ENCODE data around the gene CRACR2B. TPM values are rescaled to one million over a fixed set of nuclear protein-coding genes. Genes with fewer than 3 reads are reported as not detected.

Gene CRACR2B
- total and polyA plus RNA-seq, 2 experiments from 2014 or later, result 2.0 to 2.3 TPM

- Histone ChIP-seq H3K27ac (peak overlapping the region; percentile 77), H3F3A (ENCODE audit: insufficient read depth) (peaks cover 3% of the 10 kb centered on the region; the same call in 1 of the 2 replicates), H2AFZ (0 out of 2 replicates have a peak overlapping the region, but pooled peaks have one; percentile 17), H3K79me2 (ENCODE audit: insufficient read depth) (peaks cover 38% of the 10 kb centered on the region), H3K4me2 (ENCODE audit: unreplicated experiment) (peak overlapping the region; percentile 88), H3K36me3 (ENCODE audit: low read depth) (no peaks in the 10 kb centered on the region; the same call in 1 of the 2 replicates), H3K27me3 (replicated peaks; ENCODE audit: insufficient read depth) (no peaks in the 10 kb centered on the region), H3K9me2 (ENCODE audit: insufficient read depth) (no peaks in the 10 kb centered on the region), H3K9ac (peak overlapping the region; percentile 92), H3K4me3 (peak overlapping the region; percentile 79), H3K4me1 (ENCODE audit: insufficient read depth) (peaks cover 18% of the 10 kb centered on the region), H4K20me1 (ENCODE audit: insufficient read depth) (no peaks in the 10 kb centered on the region), H3K9me3 (ENCODE audit: low read depth) (no peaks in the 10 kb centered on the region)
- peak; percentile 75 for DNase-seq
- in situ Hi-C loops (cut with MboI), result no loop called here
- 2% methylated on average over 33 to 44 of the region's 47 CpGs for WGBS, 2 experiments (ENCODE audit: low coverage in 1 of 2, low lambda C conversion rate in 2 of 2, missing lambda C conversion rate in 2 of 2)
- TF ChIP-seq EZH2 (IDR thresholded peaks at IDR 0.05; ENCODE audit: insufficient read depth, poor library complexity, severe bottlenecking) (no peak), EZH2phosphoT487 (IDR thresholded peaks at IDR 0.05; ENCODE audit: insufficient read depth, low read depth) (no peak)
Measured at GRCh38 chr11:819943-820649, 7.6 kb upstream of the CRACR2B start.

GRCh38 chr11:820655-821511 lies 6.8 kb upstream of the CRACR2B start:
- TF ChIP-seq EZH2 (IDR thresholded peaks at IDR 0.05; ENCODE audit: insufficient read depth, poor library complexity, severe bottlenecking) (no peak), EZH2phosphoT487 (IDR thresholded peaks at IDR 0.05; ENCODE audit: insufficient read depth, low read depth) (no peak)
- H3K36me3 ChIP-seq (ENCODE audit: low read depth), result peaks cover 3% of the 10 kb centered on the region; the same call in 1 of the 2 replicates
- DNase-seq, result peak; percentile 89
- WGBS, 2 experiments (ENCODE audit: low coverage in 1 of 2, low lambda C conversion rate in 2 of 2, missing lambda C conversion rate in 2 of 2), result 40 to 53% methylated on average over 11 of the region's 11 CpGs
- peaks cover 18% of the 10 kb centered on the region for H3K4me1 ChIP-seq (ENCODE audit: insufficient read depth)
- peaks cover 38% of the 10 kb centered on the region for H3K79me2 ChIP-seq (ENCODE audit: insufficient read depth)
- H4K20me1 ChIP-seq (ENCODE audit: insufficient read depth), result no peaks in the 10 kb centered on the region
- in situ Hi-C loops (cut with MboI), result no loop called here
- no peaks in the 10 kb centered on the region for H3K9me3 ChIP-seq (ENCODE audit: low read depth)
- peak overlapping the region; percentile 79 for H3K4me3 ChIP-seq
- H3K9ac ChIP-seq, result peak overlapping the region; percentile 92
- H3K9me2 ChIP-seq (ENCODE audit: insufficient read depth), result no peaks in the 10 kb centered on the region
- H3K4me2 ChIP-seq (ENCODE audit: unreplicated experiment), result peak overlapping the region; percentile 88
- H3F3A ChIP-seq (ENCODE audit: insufficient read depth), result peaks cover 3% of the 10 kb centered on the region; the same call in 1 of the 2 replicates
- no peaks in the 10 kb centered on the region for H3K27me3 ChIP-seq (replicated peaks; ENCODE audit: insufficient read depth)
- peak overlapping the region; percentile 77 for H3K27ac ChIP-seq
- no peak overlapping the region for H2AFZ ChIP-seq

- H3K27ac ChIP-seq, result peak overlapping the region; percentile 77
- no peaks in the 10 kb centered on the region for H4K20me1 ChIP-seq (ENCODE audit: insufficient read depth)
- 84 to 88% methylated on average over 18 to 22 of the region's 22 CpGs for WGBS, 2 experiments (ENCODE audit: low coverage in 1 of 2, low lambda C conversion rate in 2 of 2, missing lambda C conversion rate in 2 of 2)
- peaks cover 3% of the 10 kb centered on the region; the same call in 1 of the 2 replicates for H3K27me3 ChIP-seq (replicated peaks; ENCODE audit: insufficient read depth)
- in situ Hi-C loops (cut with MboI), result no loop called here
- no peaks in the 10 kb centered on the region for H3K9me3 ChIP-seq (ENCODE audit: low read depth)
- H3K4me2 ChIP-seq (ENCODE audit: unreplicated experiment), result peak overlapping the region; percentile 88
- H3K4me3 ChIP-seq, result peak overlapping the region; percentile 79
- no peak overlapping the region for H2AFZ ChIP-seq
- peaks cover 3% of the 10 kb centered on the region; the same call in 1 of the 2 replicates for H3F3A ChIP-seq (ENCODE audit: insufficient read depth)
- H3K9me2 ChIP-seq (ENCODE audit: insufficient read depth), result no peaks in the 10 kb centered on the region
- peaks cover 38% of the 10 kb centered on the region for H3K79me2 ChIP-seq (ENCODE audit: insufficient read depth)
- H3K9ac ChIP-seq, result peak overlapping the region; percentile 92; the same call in 1 of the 2 replicates
- no peak for TF ChIP-seq EZH2phosphoT487 (IDR thresholded peaks at IDR 0.05; ENCODE audit: insufficient read depth, low read depth)
- TF ChIP-seq EZH2 (IDR thresholded peaks at IDR 0.05; ENCODE audit: insufficient read depth, poor library complexity, severe bottlenecking), result no peak
- DNase-seq, result no peak
- H3K36me3 ChIP-seq (ENCODE audit: low read depth), result peaks cover 3% of the 10 kb centered on the region; the same call in 1 of the 2 replicates
- H3K4me1 ChIP-seq (ENCODE audit: insufficient read depth), result peaks cover 18% of the 10 kb centered on the region
Measured at GRCh38 chr11:821512-822371, 6.0 kb upstream of the CRACR2B start.

All from GM23248 (cell line).